Hepatocyte (in vitro differentiated cells): ENCODE data around the gene RIPPLY3.

Source experiments
- EZH2 ChIP-seq: fragments of 200-600 bp; sonication (generic); IDR thresholded peaks from 2 replicates; pipeline ENCODE4 v1.6.1; 2016; ENCODE audit warnings: antibody characterized with exemption, mild to moderate bottlenecking, borderline replicate concordance
- EZH2phosphoT487 ChIP-seq: fragments of 200-600 bp; sonication (generic); IDR thresholded peaks from one replicate; pipeline ENCODE4 v1.6.1; 2018; ENCODE audit warnings: antibody characterized with exemption, mild to moderate bottlenecking, low read depth, moderate library complexity; ENCODE audit not compliant: unreplicated experiment, severe bottlenecking
- TF ChIP-seq, protein P1 (sequence below): fragments of 200-600 bp; sonication (generic); IDR thresholded peaks from 2 replicates; pipeline ENCODE4 v1.5.1; 2016; ENCODE audit warnings: antibody characterized with exemption, mild to moderate bottlenecking; ENCODE audit not compliant: poor library complexity

DNA sequence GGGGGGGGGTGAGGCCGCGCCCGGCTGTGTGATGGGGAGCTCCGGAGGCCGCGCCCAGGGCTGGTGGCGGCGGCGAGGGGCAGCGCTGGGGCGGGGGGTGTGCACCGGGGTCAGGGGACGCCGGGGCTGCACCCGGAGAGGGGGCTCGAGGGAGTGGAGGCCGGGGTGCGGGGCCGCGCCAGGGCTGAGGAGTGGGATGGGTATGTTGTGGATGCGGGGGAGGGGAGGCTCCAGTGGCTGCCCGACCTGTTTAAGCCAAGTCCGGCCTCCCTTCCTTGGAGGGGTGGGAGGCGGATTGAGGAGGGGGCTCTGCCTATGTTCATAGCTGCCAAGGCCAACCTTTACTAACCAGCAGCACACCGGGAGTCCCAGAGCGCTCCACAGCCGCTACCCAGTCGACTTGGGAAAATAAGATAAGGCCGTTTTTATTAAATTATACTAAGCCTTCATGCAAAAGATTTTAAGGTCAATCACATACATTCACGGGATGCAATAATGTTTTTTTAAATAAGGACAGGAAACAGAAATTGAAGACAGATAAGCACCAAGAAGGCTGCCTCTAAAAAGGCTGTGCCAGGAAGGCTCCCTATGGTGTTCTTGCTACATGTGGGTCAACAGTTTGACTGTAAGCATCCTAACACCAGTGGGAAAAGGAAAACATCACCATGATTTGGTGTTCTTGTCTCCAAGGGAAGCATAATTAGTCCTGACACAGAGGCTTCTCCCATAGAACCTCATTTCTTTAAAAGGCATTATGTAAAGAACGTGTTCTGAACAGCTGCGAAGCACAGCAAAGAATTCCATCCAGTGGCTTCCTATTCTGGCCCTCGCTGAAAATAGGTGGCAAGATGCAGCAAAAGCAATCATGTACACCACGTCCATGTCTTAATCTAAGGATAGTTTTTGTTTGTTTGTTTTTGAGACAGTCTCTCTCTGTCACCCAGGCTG is 39.4 kb upstream of the RIPPLY3 start:
- TF ChIP-seq, protein P1, sequence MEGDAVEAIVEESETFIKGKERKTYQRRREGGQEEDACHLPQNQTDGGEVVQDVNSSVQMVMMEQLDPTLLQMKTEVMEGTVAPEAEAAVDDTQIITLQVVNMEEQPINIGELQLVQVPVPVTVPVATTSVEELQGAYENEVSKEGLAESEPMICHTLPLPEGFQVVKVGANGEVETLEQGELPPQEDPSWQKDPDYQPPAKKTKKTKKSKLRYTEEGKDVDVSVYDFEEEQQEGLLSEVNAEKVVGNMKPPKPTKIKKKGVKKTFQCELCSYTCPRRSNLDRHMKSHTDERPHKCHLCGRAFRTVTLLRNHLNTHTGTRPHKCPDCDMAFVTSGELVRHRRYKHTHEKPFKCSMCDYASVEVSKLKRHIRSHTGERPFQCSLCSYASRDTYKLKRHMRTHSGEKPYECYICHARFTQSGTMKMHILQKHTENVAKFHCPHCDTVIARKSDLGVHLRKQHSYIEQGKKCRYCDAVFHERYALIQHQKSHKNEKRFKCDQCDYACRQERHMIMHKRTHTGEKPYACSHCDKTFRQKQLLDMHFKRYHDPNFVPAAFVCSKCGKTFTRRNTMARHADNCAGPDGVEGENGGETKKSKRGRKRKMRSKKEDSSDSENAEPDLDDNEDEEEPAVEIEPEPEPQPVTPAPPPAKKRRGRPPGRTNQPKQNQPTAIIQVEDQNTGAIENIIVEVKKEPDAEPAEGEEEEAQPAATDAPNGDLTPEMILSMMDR = no peak
- TF ChIP-seq EZH2 (no peak), EZH2phosphoT487 (no peak)
